HEK293 (cell line): Measurements from ENCODE around the gene PIK3R5.

Experiments
- CTCF ChIA-PET: fragments of 350-600 bp; formaldehyde crosslinking; extraction: SDS; loops from one replicate; lab custom pipeline; 2021; ENCODE audit warnings: antibody characterized with exemption; lab: Yijun Ruan, JAX
- POLR2A ChIA-PET: fragments of 300-600 bp; formaldehyde crosslinking; extraction: SDS; loops from one replicate; lab custom pipeline; 2020; ENCODE audit warnings: antibody characterized with exemption, inconsistent platforms; lab: Yijun Ruan, JAX
- H3K27ac ChIP-seq: fragments of 200-500 bp; sonication (Bioruptor generic); 2 replicates; pipeline ENCODE4 v1.5.1; 2014; ENCODE audit warnings: low read depth, low read length, control low read depth, inconsistent platforms; ENCODE audit errors: extremely low read depth
- H3K36me3 ChIP-seq, 2 experiments: fragments of 200-500 bp in 1 of 2; sonication (Bioruptor generic) in 1 of 2; 1 replicate in 1 of 2; 2 replicates in 1 of 2; pipeline ENCODE4 v1.5.1; 2014 to 2017; ENCODE audit warnings: inconsistent platforms in 2 of 2, low read length in 2 of 2; ENCODE audit not compliant: control insufficient read depth in 2 of 2, insufficient read depth in 1 of 2
- H3K4me1 ChIP-seq: fragments of 200-500 bp; sonication (Bioruptor generic); 2 replicates; pipeline ENCODE4 v1.5.1; 2014; ENCODE audit warnings: mild to moderate bottlenecking, low read length, inconsistent platforms; ENCODE audit not compliant: control insufficient read depth, insufficient read depth
- H3K4me3 ChIP-seq: 2 replicates; pipeline ENCODE4 v1.5.1; 2011; ENCODE audit warnings: low read depth, mild to moderate bottlenecking, control low read depth, low read length, moderate library complexity
- H3K9me3 ChIP-seq: fragments of 200-500 bp; sonication (Bioruptor generic); 2 replicates; pipeline ENCODE4 v1.5.1; 2014; ENCODE audit warnings: low read depth, low read length, inconsistent platforms; ENCODE audit not compliant: control insufficient read depth, insufficient read depth
- AEBP2 ChIP-seq: fragments of 450-650 bp; formaldehyde crosslinking; IDR thresholded peaks from 2 replicates; pipeline ENCODE4 v1.5.1; 2016; ENCODE audit warnings: missing biosample characterization, missing genetic modification characterization, borderline replicate concordance
- BCL11B ChIP-seq: fragments of 450-650 bp; formaldehyde crosslinking; IDR thresholded peaks from 2 replicates; pipeline ENCODE4 v1.5.1; 2016; ENCODE audit warnings: low read depth, missing biosample characterization, missing genetic modification characterization
- CTCF ChIP-seq: fragments of 450-650 bp; formaldehyde crosslinking; IDR thresholded peaks from 2 replicates; pipeline ENCODE4 v1.5.1; 2016; ENCODE audit warnings: missing biosample characterization, missing genetic modification characterization
- FEZF1 ChIP-seq: fragments of 450-650 bp; formaldehyde crosslinking; IDR thresholded peaks from 2 replicates; pipeline ENCODE4 v1.5.1; 2016; ENCODE audit warnings: missing biosample characterization, missing genetic modification characterization
- REST ChIP-seq: fragments of 450-650 bp; formaldehyde crosslinking; IDR thresholded peaks from 2 replicates; pipeline ENCODE4 v1.5.1; 2016; ENCODE audit warnings: missing biosample characterization, missing genetic modification characterization
- SCRT1 ChIP-seq: fragments of 450-650 bp; formaldehyde crosslinking; IDR thresholded peaks from 2 replicates; pipeline ENCODE4 v1.5.1; 2016; ENCODE audit warnings: missing biosample characterization, missing genetic modification characterization, borderline replicate concordance
- SCRT2 ChIP-seq: fragments of 450-650 bp; formaldehyde crosslinking; IDR thresholded peaks from 2 replicates; pipeline ENCODE4 v1.5.1; 2016; ENCODE audit warnings: missing biosample characterization, missing genetic modification characterization
- ZBTB11 ChIP-seq: fragments of 450-650 bp; formaldehyde crosslinking; conservative IDR thresholded peaks from 2 replicates; pipeline ENCODE4 v1.5.1; 2016; ENCODE audit warnings: low read depth, missing biosample characterization, missing genetic modification characterization
- ZNF138 ChIP-seq: fragments of 450-650 bp; formaldehyde crosslinking; IDR thresholded peaks from 2 replicates; pipeline ENCODE4 v1.5.1; 2016; ENCODE audit warnings: missing biosample characterization, missing genetic modification characterization, borderline replicate concordance
- ZNF155 ChIP-seq: fragments of 450-650 bp; formaldehyde crosslinking; IDR thresholded peaks from 2 replicates; pipeline ENCODE4 v1.5.1; 2016; ENCODE audit warnings: missing biosample characterization, missing genetic modification characterization
- ZNF174 ChIP-seq: fragments of 450-650 bp; formaldehyde crosslinking; IDR thresholded peaks from 2 replicates; pipeline ENCODE4 v1.5.0; 2017; ENCODE audit warnings: missing biosample characterization, mild to moderate bottlenecking, missing genetic modification characterization
- ZNF202 ChIP-seq: fragments of 450-650 bp; formaldehyde crosslinking; IDR thresholded peaks from 2 replicates; pipeline ENCODE4 v1.5.1; 2016; ENCODE audit warnings: missing biosample characterization, missing genetic modification characterization, borderline replicate concordance
- ZNF221 ChIP-seq: fragments of 450-650 bp; formaldehyde crosslinking; IDR thresholded peaks from 2 replicates; pipeline ENCODE4 v1.5.1; 2017; ENCODE audit warnings: missing biosample characterization, missing genetic modification characterization, borderline replicate concordance
- ZNF23 ChIP-seq: fragments of 450-650 bp; formaldehyde crosslinking; IDR thresholded peaks from 2 replicates; pipeline ENCODE4 v1.5.1; 2016; ENCODE audit warnings: missing biosample characterization, missing genetic modification characterization, borderline replicate concordance
- ZNF266 ChIP-seq: fragments of 450-650 bp; formaldehyde crosslinking; IDR thresholded peaks from 2 replicates; pipeline ENCODE4 v1.5.1; 2016; ENCODE audit warnings: missing biosample characterization, missing genetic modification characterization, low read depth
- ZNF423 ChIP-seq: fragments of 450-650 bp; formaldehyde crosslinking; IDR thresholded peaks from 2 replicates; pipeline ENCODE4 v1.5.1; 2016; ENCODE audit warnings: missing biosample characterization, missing genetic modification characterization
- ZNF426 ChIP-seq: fragments of 450-650 bp; formaldehyde crosslinking; IDR thresholded peaks from 2 replicates; pipeline ENCODE4 v1.5.1; 2017; ENCODE audit warnings: missing biosample characterization, missing genetic modification characterization, mild to moderate bottlenecking, inconsistent platforms, moderate library complexity
- ZNF510 ChIP-seq: fragments of 450-650 bp; formaldehyde crosslinking; IDR thresholded peaks from 2 replicates; pipeline ENCODE4 v1.5.1; 2018; ENCODE audit warnings: mild to moderate bottlenecking, missing genetic modification characterization, missing biosample characterization; ENCODE audit not compliant: insufficient replicate concordance
- ZNF521 ChIP-seq: fragments of 450-650 bp; formaldehyde crosslinking; IDR thresholded peaks from 2 replicates; pipeline ENCODE4 v1.5.1; 2017; ENCODE audit warnings: missing biosample characterization, mild to moderate bottlenecking, missing genetic modification characterization
- ZNF785 ChIP-seq: fragments of 450-650 bp; formaldehyde crosslinking; IDR thresholded peaks from 2 replicates; pipeline ENCODE4 v1.5.1; 2016; ENCODE audit warnings: missing biosample characterization, missing genetic modification characterization
- ZNF792 ChIP-seq: fragments of 450-650 bp; formaldehyde crosslinking; IDR thresholded peaks from 2 replicates; pipeline ENCODE4 v1.5.1; 2016; ENCODE audit warnings: missing biosample characterization, missing genetic modification characterization
- ZNF830 ChIP-seq: fragments of 450-650 bp; IDR thresholded peaks from 2 replicates; pipeline ENCODE4 v1.5.0; 2018; ENCODE audit warnings: missing biosample characterization, missing genetic modification characterization, low read depth, mild to moderate bottlenecking, moderate library complexity
- ZNF837 ChIP-seq: fragments of 450-650 bp; formaldehyde crosslinking; IDR thresholded peaks from 2 replicates; pipeline ENCODE4 v1.5.1; 2016; ENCODE audit warnings: missing biosample characterization, missing genetic modification characterization

The PIK3R5 gene

GRCh38 chr17:8857919-8858318 lies 107.6 kb downstream of the PIK3R5 start:
- Histone ChIP-seq H3K9me3 (no peaks in the 10 kb centered on the region), H3K4me3 (no peak overlapping the region), H3K36me3 (no peaks in the 10 kb centered on the region), H3K4me1 (no peaks in the 10 kb centered on the region; the same call in 1 of the 2 replicates), H3K27ac (no peak overlapping the region)
- CTCF ChIA-PET, result interaction anchor here (0.7 to 1.2 kb wide), 2 partner anchors 25 to 134 kb away, joined by 3 read pairs; no protein-coding TSS in a partner anchor
- no peak for TF ChIP-seq ZBTB11 (tag by site-specific recombination)
- TF ChIP-seq ZNF155 (tag by site-specific recombination), result no peak
- no peak for TF ChIP-seq ZNF510 (tag by site-specific recombination)
- TF ChIP-seq FEZF1 (tag by site-specific recombination), result no peak
- no peak for TF ChIP-seq ZNF202 (tag by site-specific recombination)
- TF ChIP-seq BCL11B (tag by site-specific recombination), result no peak
- no peak for TF ChIP-seq ZNF837 (tag by site-specific recombination)
- TF ChIP-seq ZNF830 (tag by site-specific recombination), result no peak
- TF ChIP-seq ZNF221, result no peak
- no peak for TF ChIP-seq SCRT1
- TF ChIP-seq ZNF792 (tag by site-specific recombination), result no peak
- TF ChIP-seq ZNF423 (tag by site-specific recombination), result no peak
- TF ChIP-seq ZNF23 (tag by site-specific recombination), result no peak
- TF ChIP-seq ZNF266 (tag by site-specific recombination), result no peak
- TF ChIP-seq ZNF426 (tag by site-specific recombination), result no peak
- TF ChIP-seq ZNF521 (tag by site-specific recombination), result no peak
- no peak for TF ChIP-seq CTCF
- no peak for TF ChIP-seq ZNF174 (tag by site-specific recombination)
- TF ChIP-seq SCRT2, result no peak
- POLR2A ChIA-PET, result interaction anchor here (0.6 to 0.7 kb wide), 2 partner anchors 32 to 413 kb away, joined by 4 to 8 read pairs; no protein-coding TSS in a partner anchor

GRCh38 chr17:8856869-8857575 lies 108.5 kb downstream of the PIK3R5 start:
- no peaks in the 10 kb centered on the region for H3K9me3 ChIP-seq
- POLR2A ChIA-PET, result no interaction called here
- no peak overlapping the region for H3K27ac ChIP-seq
- H3K36me3 ChIP-seq, result no peaks in the 10 kb centered on the region
- CTCF ChIA-PET, result interaction anchor here (0.6 to 0.9 kb wide), 3 partner anchors 71 to 672 kb away, joined by 3 to 5 read pairs (median 4); no protein-coding TSS in a partner anchor
- H3K4me1 ChIP-seq, result no peaks in the 10 kb centered on the region; the same call in 1 of the 2 replicates
- H3K4me3 ChIP-seq, result no peak overlapping the region
- TF ChIP-seq ZNF23 (tag by site-specific recombination), result no peak
- no peak for TF ChIP-seq ZNF138 (tag by site-specific recombination)
- no peak for TF ChIP-seq AEBP2 (tag by site-specific recombination)
- no peak for TF ChIP-seq REST
- TF ChIP-seq ZNF785, result no peak
- TF ChIP-seq ZNF202 (tag by site-specific recombination), result no peak
